Measurements from ENCODE around the gene MRPL14. TPM values are rescaled to one million over a fixed set of nuclear protein-coding genes. Genes with fewer than 3 reads are reported as not detected.

Gene MRPL14
- total and polyA plus RNA-seq, 9 donors = 36.7 to 55.0 (median 41.6) TPM

GRCh38 chr6:44139351-44139743 is 12.1 kb upstream of the MRPL14 start:
- WGBS (ENCODE audit: insufficient coverage) = 91% methylated on average over 5 of the region's 10 CpGs
- Histone ChIP-seq H3K4me1 (ENCODE audit: control insufficient read depth, insufficient read depth, low read length) (peaks cover 8% of the 10 kb centered on the region), H3K4me3 (ENCODE audit: low read length) (no peak overlapping the region), H3K9me3 (replicated peaks; ENCODE audit: control insufficient read depth, low read depth, low read length) (no peaks in the 10 kb centered on the region), H3K27ac (ENCODE audit: low read length) (no peak overlapping the region), H3K27me3 (ENCODE audit: control insufficient read depth, insufficient read depth, low read length) (no peaks in the 10 kb centered on the region), H3K36me3 (ENCODE audit: control insufficient read depth, insufficient read depth, low read length) (peaks cover 69% of the 10 kb centered on the region)
- no peak for DNase-seq

- DNase-seq = no peak
- H3K9me3 ChIP-seq (replicated peaks; ENCODE audit: control insufficient read depth, low read depth, low read length) = no peaks in the 10 kb centered on the region
- H3K27ac ChIP-seq (ENCODE audit: low read length) = no peak overlapping the region
- no peak overlapping the region for H3K4me3 ChIP-seq (ENCODE audit: low read length)
- H3K4me1 ChIP-seq (ENCODE audit: control insufficient read depth, insufficient read depth, low read length) = peaks cover 8% of the 10 kb centered on the region
- H3K27me3 ChIP-seq (ENCODE audit: control insufficient read depth, insufficient read depth, low read length) = no peaks in the 10 kb centered on the region
- WGBS (ENCODE audit: insufficient coverage) = 28% methylated on average over 4 of the region's 6 CpGs
- peaks cover 66% of the 10 kb centered on the region for H3K36me3 ChIP-seq (ENCODE audit: control insufficient read depth, insufficient read depth, low read length)
Measured at GRCh38 chr6:44138717-44139350, 11.6 kb upstream of the MRPL14 start.

- H3K36me3 ChIP-seq (ENCODE audit: control insufficient read depth, insufficient read depth, low read length) = peaks cover 55% of the 10 kb centered on the region
- no peak overlapping the region for H3K27ac ChIP-seq (ENCODE audit: low read length)
- DNase-seq = no peak
- peaks cover 15% of the 10 kb centered on the region for H3K4me1 ChIP-seq (ENCODE audit: control insufficient read depth, insufficient read depth, low read length)
- no peaks in the 10 kb centered on the region for H3K9me3 ChIP-seq (replicated peaks; ENCODE audit: control insufficient read depth, low read depth, low read length)
- H3K4me3 ChIP-seq (ENCODE audit: low read length) = no peak overlapping the region
- WGBS (ENCODE audit: insufficient coverage) = 100% methylated on average over 1 of the region's 7 CpGs
- H3K27me3 ChIP-seq (ENCODE audit: control insufficient read depth, insufficient read depth, low read length) = no peaks in the 10 kb centered on the region
Measured at GRCh38 chr6:44135875-44136274, 8.6 kb upstream of the MRPL14 start.

- WGBS (ENCODE audit: insufficient coverage) = 39% methylated on average over 5 of the region's 10 CpGs
- Histone ChIP-seq H3K4me1 (ENCODE audit: control insufficient read depth, insufficient read depth, low read length) (peaks cover 15% of the 10 kb centered on the region), H3K9me3 (replicated peaks; ENCODE audit: control insufficient read depth, low read depth, low read length) (no peaks in the 10 kb centered on the region), H3K27me3 (ENCODE audit: control insufficient read depth, insufficient read depth, low read length) (no peaks in the 10 kb centered on the region), H3K27ac (ENCODE audit: low read length) (no peak overlapping the region), H3K36me3 (ENCODE audit: control insufficient read depth, insufficient read depth, low read length) (peaks cover 49% of the 10 kb centered on the region), H3K4me3 (ENCODE audit: low read length) (no peak overlapping the region)
- DNase-seq = no peak
Measured at GRCh38 chr6:44135173-44135758, 8.0 kb upstream of the MRPL14 start.

GRCh38 chr6:44133981-44134711 is 6.9 kb upstream of the MRPL14 start:
- no peak overlapping the region for H3K27ac ChIP-seq (ENCODE audit: low read length)
- no peak overlapping the region for H3K4me3 ChIP-seq (ENCODE audit: low read length)
- H3K4me1 ChIP-seq (ENCODE audit: control insufficient read depth, insufficient read depth, low read length) = peaks cover 15% of the 10 kb centered on the region
- no peaks in the 10 kb centered on the region for H3K27me3 ChIP-seq (ENCODE audit: control insufficient read depth, insufficient read depth, low read length)
- no peak for DNase-seq
- H3K9me3 ChIP-seq (replicated peaks; ENCODE audit: control insufficient read depth, low read depth, low read length) = no peaks in the 10 kb centered on the region
- peaks cover 38% of the 10 kb centered on the region for H3K36me3 ChIP-seq (ENCODE audit: control insufficient read depth, insufficient read depth, low read length)
- WGBS (ENCODE audit: insufficient coverage) = 95% methylated on average over 6 of the region's 12 CpGs

- H3K36me3 ChIP-seq (ENCODE audit: control insufficient read depth, insufficient read depth, low read length) = peaks cover 29% of the 10 kb centered on the region
- peaks cover 21% of the 10 kb centered on the region for H3K4me1 ChIP-seq (ENCODE audit: control insufficient read depth, insufficient read depth, low read length)
- no peak overlapping the region for H3K4me3 ChIP-seq (ENCODE audit: low read length)
- H3K27me3 ChIP-seq (ENCODE audit: control insufficient read depth, insufficient read depth, low read length) = no peaks in the 10 kb centered on the region
- WGBS (ENCODE audit: insufficient coverage) = 0% methylated on average over 2 of the region's 9 CpGs
- peak; percentile 61 for DNase-seq
- H3K27ac ChIP-seq (ENCODE audit: low read length) = no peak overlapping the region
- H3K9me3 ChIP-seq (replicated peaks; ENCODE audit: control insufficient read depth, low read depth, low read length) = no peaks in the 10 kb centered on the region
Measured at GRCh38 chr6:44133003-44133931, 6.0 kb upstream of the MRPL14 start.

- Histone ChIP-seq H3K27me3 (ENCODE audit: control insufficient read depth, insufficient read depth, low read length) (no peaks in the 10 kb centered on the region), H3K27ac (ENCODE audit: low read length) (no peak overlapping the region), H3K4me1 (ENCODE audit: control insufficient read depth, insufficient read depth, low read length) (peaks cover 22% of the 10 kb centered on the region), H3K4me3 (ENCODE audit: low read length) (no peak overlapping the region), H3K9me3 (replicated peaks; ENCODE audit: control insufficient read depth, low read depth, low read length) (no peaks in the 10 kb centered on the region), H3K36me3 (ENCODE audit: control insufficient read depth, insufficient read depth, low read length) (peaks cover 23% of the 10 kb centered on the region)
- WGBS (ENCODE audit: insufficient coverage) = 84% methylated on average over 3 of the region's 4 CpGs
- no peak for DNase-seq
Measured at GRCh38 chr6:44132476-44132875, 5.2 kb upstream of the MRPL14 start.

GRCh38 chr6:44131892-44132291 is 4.6 kb upstream of the MRPL14 start:
- no peaks in the 10 kb centered on the region for H3K27me3 ChIP-seq (ENCODE audit: control insufficient read depth, insufficient read depth, low read length)
- no peak overlapping the region for H3K4me3 ChIP-seq (ENCODE audit: low read length)
- DNase-seq = no peak
- no peak overlapping the region for H3K27ac ChIP-seq (ENCODE audit: low read length)
- H3K36me3 ChIP-seq (ENCODE audit: control insufficient read depth, insufficient read depth, low read length) = peaks cover 18% of the 10 kb centered on the region
- H3K9me3 ChIP-seq (replicated peaks; ENCODE audit: control insufficient read depth, low read depth, low read length) = no peaks in the 10 kb centered on the region
- peaks cover 22% of the 10 kb centered on the region for H3K4me1 ChIP-seq (ENCODE audit: control insufficient read depth, insufficient read depth, low read length)
- WGBS (ENCODE audit: insufficient coverage) = 11% methylated on average over 1 of the region's 2 CpGs

GRCh38 chr6:44129841-44130322 is 2.6 kb upstream of the MRPL14 start:
- Histone ChIP-seq H3K4me3 (ENCODE audit: low read length) (no peak overlapping the region), H3K4me1 (ENCODE audit: control insufficient read depth, insufficient read depth, low read length) (peaks cover 28% of the 10 kb centered on the region), H3K36me3 (ENCODE audit: control insufficient read depth, insufficient read depth, low read length) (peaks cover 6% of the 10 kb centered on the region), H3K27me3 (ENCODE audit: control insufficient read depth, insufficient read depth, low read length) (no peaks in the 10 kb centered on the region), H3K9me3 (replicated peaks; ENCODE audit: control insufficient read depth, low read depth, low read length) (no peaks in the 10 kb centered on the region), H3K27ac (ENCODE audit: low read length) (no peak overlapping the region)
- no peak for DNase-seq
- no CpG with 5 or more reads among the region's 2 CpGs for WGBS (ENCODE audit: insufficient coverage)
